RKO (cell line): ENCODE data around the gene CCT5.
"Not testable (repeated sequence)": the region's sequence is repeated elsewhere in the genome, so short reads cannot be mapped to it uniquely, and the experiment has no call there.

Source experiments
- DNase-seq: peaks from one replicate; pipeline ENCODE4 v3.0.0-alpha.2; 2016; ENCODE audit warnings: low spot score

The CCT5 gene

GRCh38 chr5:10277773-10278630 is 27.9 kb downstream of the CCT5 start:
- no peak for DNase-seq

GRCh38 chr5:10278658-10279279 is 28.7 kb downstream of the CCT5 start:
- no peak for DNase-seq

- DNase-seq: no peak
Observed at GRCh38 chr5:10279328-10279727, 29.2 kb downstream of the CCT5 start.

GRCh38 chr5:10279925-10280720 is 30.0 kb downstream of the CCT5 start:
- no peak for DNase-seq

- peak; percentile 52 for DNase-seq
Observed at GRCh38 chr5:10283927-10284635, 34.0 kb downstream of the CCT5 start.

- DNase-seq: not testable (repeated sequence)
Observed at GRCh38 chr5:10285362-10285761, 35.3 kb downstream of the CCT5 start.

GRCh38 chr5:10286162-10286861 is 36.2 kb downstream of the CCT5 start:
- DNase-seq: no peak

GRCh38 chr5:10286862-10287227 is 36.8 kb downstream of the CCT5 start:
- no peak for DNase-seq

- no peak for DNase-seq
Observed at GRCh38 chr5:10288592-10289219, 38.6 kb downstream of the CCT5 start.

GRCh38 chr5:10289353-10289752 is 39.3 kb downstream of the CCT5 start:
- no peak for DNase-seq

GRCh38 chr5:10289991-10290390 is 39.9 kb downstream of the CCT5 start:
- no peak for DNase-seq

- DNase-seq: no peak
Observed at GRCh38 chr5:10290438-10290837, 40.4 kb downstream of the CCT5 start.

GRCh38 chr5:10291692-10292339 is 41.7 kb downstream of the CCT5 start:
- no peak for DNase-seq

- no peak for DNase-seq
Observed at GRCh38 chr5:10293907-10294662, 44.0 kb downstream of the CCT5 start.

- no peak for DNase-seq
Observed at GRCh38 chr5:10295619-10296326, 45.7 kb downstream of the CCT5 start.

GRCh38 chr5:10297646-10298204 is 47.6 kb downstream of the CCT5 start:
- DNase-seq: no peak

- no peak for DNase-seq
Observed at GRCh38 chr5:10300246-10300645, 50.2 kb downstream of the CCT5 start.

- no peak for DNase-seq
Observed at GRCh38 chr5:10301266-10301665, 51.2 kb downstream of the CCT5 start.
